AG04450 (cell line): ENCODE measurements around the gene MYL5. TPM values are rescaled to one million over a fixed set of nuclear protein-coding genes. Genes with fewer than 3 reads are reported as not detected.

Experiments
- CTCF ChIA-PET: fragments of 300-600, 350-600 bp; formaldehyde crosslinking; extraction: SDS; loops from one replicate; lab custom pipeline; 2022; ENCODE audit warnings: antibody characterized with exemption, inconsistent platforms; lab: Charles Lee
- POLR2A ChIA-PET: fragments of 350-600 bp; formaldehyde crosslinking; extraction: SDS; loops from one replicate; lab custom pipeline; 2021; ENCODE audit warnings: antibody characterized with exemption, inconsistent platforms; lab: Yijun Ruan, JAX
- DNase-seq: peaks from one replicate; pipeline ENCODE4 v3.0.0-alpha.2; 2011; ENCODE audit warnings: low read depth, low spot score
- H3K27ac ChIP-seq: one replicate; pipeline ENCODE4 v1.5.1; 2012; ENCODE audit warnings: low read depth, low read length, control low read depth
- H3K27me3 ChIP-seq: one replicate; pipeline ENCODE4 v1.6.0; 2012; ENCODE audit warnings: low read length; ENCODE audit not compliant: control insufficient read depth, insufficient read depth
- H3K4me3 ChIP-seq: 2 replicates; pipeline ENCODE4 v1.5.1; 2011; ENCODE audit warnings: mild to moderate bottlenecking, low read depth, low read length, control low read depth
- H3K9me3 ChIP-seq: 2 replicates; pipeline ENCODE4 v1.5.1; 2012; ENCODE audit warnings: low read length; ENCODE audit not compliant: control insufficient read depth, insufficient read depth
- polyA plus RNA-seq: library from polyadenylated mRNA; depleted of rRNA; stranded (reverse); fragments of >200 nt; gene quantifications from 2 replicates; pipeline ENCODE4 v1.2.3, GENCODE V29; 2011
- TF ChIP-seq, protein P1 (sequence below): IDR thresholded peaks from 2 replicates; pipeline ENCODE4 v1.5.1; 2011; ENCODE audit warnings: low read depth, low read length, control low read depth, inconsistent platforms

Gene MYL5
- polyA plus RNA-seq, 1 experiment = 12.3 TPM

- ChIA-PET CTCF (no interaction called here), POLR2A (no interaction called here)
These were observed 18.7 kb upstream of the MYL5 start for GRCh38 chr4:655464-656151.

GRCh38 chr4:656436-657337, 17.7 kb upstream of the MYL5 start:
- no peak for DNase-seq
- ChIA-PET POLR2A (no interaction called here), CTCF (no interaction called here)
- peaks cover 5% of the 10 kb centered on the region for H3K27me3 ChIP-seq
- TF ChIP-seq, protein P1, sequence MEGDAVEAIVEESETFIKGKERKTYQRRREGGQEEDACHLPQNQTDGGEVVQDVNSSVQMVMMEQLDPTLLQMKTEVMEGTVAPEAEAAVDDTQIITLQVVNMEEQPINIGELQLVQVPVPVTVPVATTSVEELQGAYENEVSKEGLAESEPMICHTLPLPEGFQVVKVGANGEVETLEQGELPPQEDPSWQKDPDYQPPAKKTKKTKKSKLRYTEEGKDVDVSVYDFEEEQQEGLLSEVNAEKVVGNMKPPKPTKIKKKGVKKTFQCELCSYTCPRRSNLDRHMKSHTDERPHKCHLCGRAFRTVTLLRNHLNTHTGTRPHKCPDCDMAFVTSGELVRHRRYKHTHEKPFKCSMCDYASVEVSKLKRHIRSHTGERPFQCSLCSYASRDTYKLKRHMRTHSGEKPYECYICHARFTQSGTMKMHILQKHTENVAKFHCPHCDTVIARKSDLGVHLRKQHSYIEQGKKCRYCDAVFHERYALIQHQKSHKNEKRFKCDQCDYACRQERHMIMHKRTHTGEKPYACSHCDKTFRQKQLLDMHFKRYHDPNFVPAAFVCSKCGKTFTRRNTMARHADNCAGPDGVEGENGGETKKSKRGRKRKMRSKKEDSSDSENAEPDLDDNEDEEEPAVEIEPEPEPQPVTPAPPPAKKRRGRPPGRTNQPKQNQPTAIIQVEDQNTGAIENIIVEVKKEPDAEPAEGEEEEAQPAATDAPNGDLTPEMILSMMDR = no peak
- no peak overlapping the region for H3K27ac ChIP-seq
- H3K4me3 ChIP-seq = no peak overlapping the region
- peaks cover 80% of the 10 kb centered on the region for H3K9me3 ChIP-seq

More at GRCh38 chr4:655464-656151, 18.7 kb upstream of the MYL5 start:
- Histone ChIP-seq H3K9me3 (peaks cover 84% of the 10 kb centered on the region), H3K27ac (no peak overlapping the region), H3K27me3 (peaks cover 8% of the 10 kb centered on the region), H3K4me3 (no peak overlapping the region)
- TF ChIP-seq, protein P1 = no peak
- DNase-seq = no peak

DNA sequence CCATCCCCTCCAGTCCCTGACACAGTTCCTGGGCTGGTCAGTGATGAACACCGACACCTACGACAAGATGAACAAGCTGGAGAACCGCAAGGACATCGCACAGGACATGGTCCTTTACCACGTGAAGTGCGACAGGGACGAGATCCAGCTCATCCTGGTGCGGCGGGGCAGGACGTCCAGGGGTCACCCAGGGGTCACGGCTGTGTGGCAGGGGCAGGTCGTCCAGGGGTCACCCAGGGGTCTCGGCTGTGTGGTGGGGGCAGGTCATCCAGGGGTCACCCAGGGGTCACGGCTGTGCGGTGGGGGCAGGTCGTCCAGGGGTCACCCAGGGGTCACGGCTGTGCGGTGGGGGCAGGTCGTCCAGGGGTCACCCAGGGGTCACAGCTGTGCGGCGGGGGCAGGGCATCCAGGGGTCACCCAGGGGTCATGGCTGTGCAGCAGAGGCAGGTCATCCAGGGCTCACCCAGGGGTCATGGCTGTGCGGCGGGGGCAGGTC, 17.0 kb upstream of the MYL5 start:
- no peak for DNase-seq
- H3K27ac ChIP-seq = no peak overlapping the region
- H3K9me3 ChIP-seq = peaks cover 84% of the 10 kb centered on the region
- H3K4me3 ChIP-seq = no peak overlapping the region
- H3K27me3 ChIP-seq = peaks cover 3% of the 10 kb centered on the region
- CTCF ChIA-PET = no interaction called here
- POLR2A ChIA-PET = no interaction called here
- TF ChIP-seq, protein P1 = no peak

- H3K9me3 ChIP-seq = peaks cover 89% of the 10 kb centered on the region
- ChIA-PET POLR2A (no interaction called here), CTCF (no interaction called here)
- TF ChIP-seq, protein P1 = no peak
- no peak overlapping the region for H3K4me3 ChIP-seq
- peaks cover 1% of the 10 kb centered on the region for H3K27me3 ChIP-seq
- no peak overlapping the region for H3K27ac ChIP-seq
- DNase-seq = no peak
These were observed 16.3 kb upstream of the MYL5 start for GRCh38 chr4:657834-658667.
